Stomach (tissue), 4 donors: ENCODE results near the gene DCLK2.

Source experiments
- EP300 ChIP-seq: sonication (generic); formaldehyde crosslinking; IDR thresholded peaks from one replicate; pipeline ENCODE4 v1.6.1; 2017; ENCODE audit warnings: antibody characterized with exemption
- POLR2A ChIP-seq, 4 donors: fragments of 450-650 bp; IDR thresholded peaks; one replicate each; pipeline ENCODE4 v1.6.1; 2016; ENCODE audit warnings: antibody characterized with exemption in 4 of 4, control low read depth in 2 of 4, mild to moderate bottlenecking in 1 of 4, moderate library complexity in 1 of 4
- TF ChIP-seq, protein P1 (sequence below), 7 experiments: fragments of 450-650 bp in 4 of 7; fragments of 200-600 bp in 3 of 7; sonication (generic) in 3 of 7; IDR thresholded peaks; one replicate each; pipeline ENCODE4 v1.5.1; 2016 to 2019; ENCODE audit warnings: antibody characterized with exemption in 7 of 7, control low read depth in 2 of 7, mild to moderate bottlenecking in 1 of 7

DNA sequence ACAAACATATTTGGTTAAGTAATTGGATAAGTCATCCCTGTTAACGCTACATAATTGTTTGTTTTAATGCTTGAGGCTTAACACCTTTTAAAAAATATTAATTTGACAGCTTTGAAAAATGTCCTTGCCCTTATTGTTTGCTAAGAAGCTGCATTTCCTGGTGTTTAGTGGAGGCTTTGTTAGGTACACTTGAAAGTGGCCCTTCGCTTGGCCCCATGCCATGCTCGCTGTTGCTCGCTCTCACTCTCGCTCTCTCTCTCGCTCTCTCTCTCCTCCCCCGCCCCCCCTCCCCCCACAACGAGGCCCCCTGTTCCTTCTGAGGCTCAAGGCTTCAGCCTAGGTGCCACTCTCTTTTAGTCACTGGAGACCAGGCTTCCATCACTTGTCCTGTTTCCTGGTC lies 139.6 kb downstream of the DCLK2 start:
- TF ChIP-seq EP300 (no peak), POLR2A (IDR thresholded peaks at IDR 0.05) (no peak)
- TF ChIP-seq, protein P1, sequence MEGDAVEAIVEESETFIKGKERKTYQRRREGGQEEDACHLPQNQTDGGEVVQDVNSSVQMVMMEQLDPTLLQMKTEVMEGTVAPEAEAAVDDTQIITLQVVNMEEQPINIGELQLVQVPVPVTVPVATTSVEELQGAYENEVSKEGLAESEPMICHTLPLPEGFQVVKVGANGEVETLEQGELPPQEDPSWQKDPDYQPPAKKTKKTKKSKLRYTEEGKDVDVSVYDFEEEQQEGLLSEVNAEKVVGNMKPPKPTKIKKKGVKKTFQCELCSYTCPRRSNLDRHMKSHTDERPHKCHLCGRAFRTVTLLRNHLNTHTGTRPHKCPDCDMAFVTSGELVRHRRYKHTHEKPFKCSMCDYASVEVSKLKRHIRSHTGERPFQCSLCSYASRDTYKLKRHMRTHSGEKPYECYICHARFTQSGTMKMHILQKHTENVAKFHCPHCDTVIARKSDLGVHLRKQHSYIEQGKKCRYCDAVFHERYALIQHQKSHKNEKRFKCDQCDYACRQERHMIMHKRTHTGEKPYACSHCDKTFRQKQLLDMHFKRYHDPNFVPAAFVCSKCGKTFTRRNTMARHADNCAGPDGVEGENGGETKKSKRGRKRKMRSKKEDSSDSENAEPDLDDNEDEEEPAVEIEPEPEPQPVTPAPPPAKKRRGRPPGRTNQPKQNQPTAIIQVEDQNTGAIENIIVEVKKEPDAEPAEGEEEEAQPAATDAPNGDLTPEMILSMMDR (IDR thresholded peaks at IDR 0.05), result no peak
